Glomerular endothelial cell (primary cell): ENCODE results near the gene TVP23A. TPM values are rescaled to one million over a fixed set of nuclear protein-coding genes. Genes with fewer than 3 reads are reported as not detected.
"Not testable (repeated sequence)": the region's sequence is repeated elsewhere in the genome, so short reads cannot be mapped to it uniquely, and the experiment has no call there.

Source experiments
- DNase-seq: peaks from one replicate; pipeline ENCODE4 v3.0.0-alpha.2; 2011; ENCODE audit warnings: low read depth, low spot score; ENCODE audit errors: extremely low read depth
- total RNA-seq: library from RNA; depleted of rRNA; stranded (reverse); fragments of >200 nt; gene quantifications from 2 replicates; pipeline ENCODE4 v1.2.3, GENCODE V29; 2015

The TVP23A gene
- total RNA-seq, 1 donor from 2014 or later = not detected

DNA sequence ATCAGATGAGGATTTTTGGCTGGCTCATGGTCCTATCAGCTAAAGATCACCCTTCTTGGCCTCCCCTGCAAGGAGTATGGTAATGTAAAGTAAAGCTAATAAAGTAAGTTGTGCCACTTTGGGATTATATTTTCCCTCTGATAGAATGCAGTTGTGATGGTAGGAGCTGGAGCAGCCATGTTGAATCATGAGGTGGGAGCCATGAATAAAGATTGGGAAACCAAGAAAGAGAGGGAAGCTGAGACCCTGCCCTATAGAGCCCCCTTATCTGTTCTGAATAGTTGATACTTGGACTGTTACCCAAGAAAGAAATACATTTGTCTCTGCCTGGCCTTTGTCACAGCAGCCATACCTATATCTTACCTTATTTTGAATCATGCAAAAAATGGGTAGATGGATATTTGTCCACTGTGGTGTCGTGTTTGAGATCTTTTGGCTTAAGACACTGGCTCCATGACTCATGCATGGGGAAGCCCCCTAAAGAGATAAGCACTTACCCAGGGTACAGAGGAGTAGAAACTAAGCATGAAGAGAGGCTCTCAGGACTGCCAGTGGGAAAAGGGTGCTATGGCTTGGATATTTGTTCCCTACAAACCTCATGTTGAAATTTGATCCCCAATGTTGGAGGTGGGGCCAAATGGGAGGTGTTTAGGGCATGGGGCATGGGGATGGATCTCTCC, 17.7 kb upstream of the TVP23A start:
- no peak for DNase-seq

- DNase-seq = no peak
Observed at GRCh38 chr16:10835281-10835931, 16.8 kb upstream of the TVP23A start.

DNA sequence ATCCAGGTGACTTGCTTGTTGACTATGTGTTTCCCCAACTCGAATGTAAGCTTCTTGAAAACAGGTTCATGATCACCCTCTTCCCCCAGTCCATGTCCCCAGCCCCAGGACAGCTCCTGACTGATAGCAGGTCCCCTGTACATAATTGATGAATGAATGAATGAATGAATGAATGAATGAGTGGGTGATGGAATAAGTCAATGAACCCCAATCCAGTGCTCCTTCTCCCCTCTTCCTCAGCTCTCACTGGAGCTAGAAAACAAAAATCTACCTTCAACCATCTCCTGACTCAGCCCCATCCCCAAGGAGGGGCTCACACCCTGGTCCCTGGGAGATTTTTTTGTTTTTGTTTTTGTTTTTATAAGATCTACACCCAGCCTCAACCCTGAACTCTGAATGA, 16.2 kb upstream of the TVP23A start:
- DNase-seq = no peak

GRCh38 chr16:10834130-10834529, 15.5 kb upstream of the TVP23A start:
- no peak for DNase-seq

GRCh38 chr16:10833271-10833670, 14.7 kb upstream of the TVP23A start:
- no peak for DNase-seq

DNA sequence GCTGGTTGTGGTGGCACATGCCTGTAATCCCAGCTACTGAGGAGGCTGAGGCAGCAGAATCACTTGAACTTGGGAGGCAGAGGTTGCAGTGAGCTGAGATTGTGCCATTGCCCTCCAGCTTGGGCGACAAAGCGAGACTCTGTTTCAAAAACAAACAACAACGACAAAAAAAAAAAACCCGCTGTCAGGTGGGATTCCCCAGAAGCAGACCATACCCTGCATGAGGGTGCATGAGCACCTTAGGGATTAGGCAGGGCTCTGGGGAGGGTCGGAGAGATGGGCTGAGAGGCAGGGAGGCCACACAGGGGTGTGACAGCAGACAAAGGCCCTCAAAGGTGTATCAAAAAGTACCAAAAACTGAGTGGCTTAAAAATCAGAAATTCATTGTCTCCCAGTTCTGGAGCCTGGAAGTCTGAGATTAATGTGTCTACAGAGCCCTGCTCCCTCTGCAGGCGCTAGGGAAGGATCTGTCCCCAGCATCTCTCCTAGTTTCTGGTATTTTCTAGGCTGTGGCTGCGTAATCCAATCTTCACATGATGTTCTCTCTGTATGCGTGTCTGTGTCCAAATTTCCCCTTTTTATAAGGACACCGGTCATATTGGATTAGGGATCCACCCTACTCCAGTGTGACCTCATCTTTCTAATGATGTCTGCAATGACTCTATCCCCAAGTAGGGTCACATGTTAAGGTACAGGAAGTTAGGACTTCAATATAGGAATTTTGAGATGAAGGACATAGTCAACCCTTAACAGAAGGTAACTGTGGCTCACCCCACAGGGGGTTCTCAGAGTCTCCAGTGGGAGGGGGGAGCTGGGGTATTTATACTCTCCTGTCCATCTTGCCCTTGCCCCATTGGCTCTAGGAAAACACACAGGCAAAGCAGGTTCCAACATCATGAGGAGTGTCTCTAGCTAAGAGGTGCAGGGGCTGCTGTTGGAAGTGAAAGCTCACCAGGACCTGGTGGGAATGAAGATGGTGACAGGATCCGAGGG, 13.6 kb upstream of the TVP23A start:
- no peak for DNase-seq

- DNase-seq = not testable (repeated sequence)
Observed at GRCh38 chr16:10830240-10830639, 11.6 kb upstream of the TVP23A start.

DNA sequence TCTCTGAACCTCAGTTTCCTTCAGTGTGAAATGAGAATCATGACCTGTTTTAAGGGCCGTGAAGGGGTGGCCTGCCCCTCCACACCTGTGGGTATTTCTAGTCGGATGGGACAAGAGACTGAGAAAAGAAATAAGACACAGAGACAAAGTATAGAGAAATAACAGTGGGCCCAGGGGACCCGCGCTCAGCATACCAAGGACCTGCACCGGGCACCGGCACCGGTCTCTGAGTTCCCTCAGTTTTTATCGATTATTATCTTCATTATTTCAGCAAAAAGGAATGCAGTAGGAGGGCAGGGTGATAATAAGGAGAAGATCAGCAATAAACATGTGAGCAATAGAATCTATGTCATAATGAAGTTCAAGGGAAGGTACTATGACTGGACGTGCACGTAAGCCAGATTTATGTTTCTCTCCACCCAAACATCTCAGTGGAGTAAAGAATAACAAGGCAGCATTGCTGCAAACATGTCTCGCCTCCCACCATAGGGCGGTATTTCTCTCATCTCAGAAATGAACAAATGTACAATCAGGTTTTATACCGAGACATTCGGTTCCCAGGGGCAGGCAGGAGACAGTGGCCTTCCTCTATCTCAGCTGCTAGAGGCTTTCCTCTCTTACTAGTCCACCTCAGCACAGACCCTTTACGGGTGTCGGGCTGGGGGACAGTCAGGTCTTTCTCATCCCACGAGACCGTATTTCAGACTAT, 10.9 kb upstream of the TVP23A start:
- not testable (repeated sequence) for DNase-seq

DNA sequence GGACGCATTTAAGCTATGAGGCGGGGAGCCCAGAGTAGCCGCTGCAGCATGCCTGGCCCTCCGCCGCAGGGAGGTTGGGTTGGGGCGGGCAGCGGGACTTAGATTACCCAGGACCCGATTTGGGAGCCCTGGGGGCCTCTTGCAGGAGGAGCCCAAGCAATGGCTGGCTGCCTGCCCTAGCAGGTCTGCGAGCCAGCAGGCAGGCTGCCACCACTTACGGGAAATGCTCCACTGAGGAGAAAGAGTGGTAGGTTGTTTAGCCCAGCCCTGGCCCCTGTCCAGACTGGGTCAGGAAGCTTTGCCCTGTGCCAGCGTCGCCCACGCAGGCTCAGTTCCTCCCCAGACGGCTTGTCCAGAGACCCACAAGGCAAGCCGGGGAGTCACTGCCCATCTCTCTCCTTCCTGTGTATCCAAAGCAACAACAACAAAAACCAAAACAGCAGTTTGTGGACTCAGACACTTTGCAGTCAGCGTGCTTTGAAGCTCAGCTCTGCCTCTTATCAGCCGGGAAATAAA, 10.3 kb upstream of the TVP23A start:
- DNase-seq = peak; percentile 41

DNA sequence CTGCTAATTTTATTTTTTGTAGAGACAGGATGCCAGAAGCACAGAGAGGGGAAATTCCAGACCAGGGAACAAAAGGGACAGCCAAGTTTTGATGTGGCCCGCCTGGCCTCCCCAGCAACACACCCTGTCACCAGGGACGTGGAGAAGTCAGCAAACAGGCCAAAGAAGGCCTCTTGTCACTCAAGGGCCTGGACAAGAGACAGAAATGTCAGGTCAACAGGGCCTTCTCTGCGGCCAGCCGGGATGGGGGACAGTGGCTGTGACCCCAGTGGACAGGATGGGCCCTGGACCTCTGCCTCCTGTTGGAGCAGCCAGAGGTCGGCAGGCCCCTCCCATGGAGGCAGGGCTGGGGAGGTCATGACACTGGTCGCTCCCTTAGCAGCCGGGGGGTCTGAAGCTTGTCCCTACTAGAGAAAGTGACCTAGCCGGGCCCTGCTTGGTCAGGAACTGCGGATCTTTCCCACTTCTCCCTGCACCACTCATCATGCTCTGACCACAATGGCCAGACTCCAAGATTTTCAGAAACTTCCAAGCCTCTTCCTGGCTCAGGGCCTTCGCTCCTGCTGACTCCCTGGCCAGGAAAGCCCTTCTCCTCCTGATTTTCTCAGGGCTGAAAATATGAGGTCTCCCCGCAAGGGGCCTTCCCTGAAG, 9.2 kb upstream of the TVP23A start:
- no peak for DNase-seq

- no peak for DNase-seq
Observed at GRCh38 chr16:10824111-10824893, 5.7 kb upstream of the TVP23A start.

DNA sequence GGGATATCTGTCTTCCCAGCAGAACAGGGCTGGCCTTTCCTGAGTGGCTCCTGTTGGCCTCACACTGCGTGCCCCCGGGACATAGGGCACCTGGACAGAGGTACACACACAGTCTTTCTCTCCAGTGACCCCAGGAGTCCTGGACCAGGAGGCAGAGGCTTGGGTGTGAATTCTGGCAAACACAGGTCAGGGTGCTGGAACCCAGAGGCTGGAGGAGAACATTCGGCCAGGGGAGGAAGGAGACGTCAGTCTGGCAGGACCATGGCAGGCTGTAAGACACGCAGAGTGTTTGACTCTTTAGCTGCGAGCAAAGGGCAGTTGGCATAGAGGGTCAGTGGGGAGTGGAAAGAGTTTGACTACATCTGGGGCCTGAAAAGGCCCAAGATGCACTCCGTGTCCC, 4.1 kb upstream of the TVP23A start:
- DNase-seq = no peak

DNA sequence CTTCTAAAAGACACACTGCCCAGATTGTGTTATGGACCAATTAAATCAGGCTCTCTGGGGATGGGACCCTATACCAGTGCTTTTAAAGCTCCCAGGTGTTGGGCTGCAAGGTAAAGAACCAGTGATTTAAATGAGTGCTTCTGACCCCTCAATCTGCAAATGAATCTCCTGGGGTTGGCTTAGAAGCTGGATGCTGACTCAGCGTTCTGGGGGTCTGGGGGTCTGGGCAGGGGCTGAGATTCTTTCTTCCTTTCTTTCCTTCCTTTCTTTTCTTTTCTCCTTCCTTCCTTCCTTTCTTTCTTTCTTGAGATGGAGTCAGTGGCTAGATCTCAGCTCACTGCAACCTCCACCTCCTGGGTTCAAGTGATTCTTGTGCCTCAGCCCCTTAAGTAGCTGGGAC, 2.0 kb upstream of the TVP23A start:
- no peak for DNase-seq

GRCh38 chr16:10817514-10817913, 1.1 kb downstream of the TVP23A start:
- DNase-seq = no peak

GRCh38 chr16:10813099-10813455, 5.5 kb downstream of the TVP23A start:
- DNase-seq = no peak

DNA sequence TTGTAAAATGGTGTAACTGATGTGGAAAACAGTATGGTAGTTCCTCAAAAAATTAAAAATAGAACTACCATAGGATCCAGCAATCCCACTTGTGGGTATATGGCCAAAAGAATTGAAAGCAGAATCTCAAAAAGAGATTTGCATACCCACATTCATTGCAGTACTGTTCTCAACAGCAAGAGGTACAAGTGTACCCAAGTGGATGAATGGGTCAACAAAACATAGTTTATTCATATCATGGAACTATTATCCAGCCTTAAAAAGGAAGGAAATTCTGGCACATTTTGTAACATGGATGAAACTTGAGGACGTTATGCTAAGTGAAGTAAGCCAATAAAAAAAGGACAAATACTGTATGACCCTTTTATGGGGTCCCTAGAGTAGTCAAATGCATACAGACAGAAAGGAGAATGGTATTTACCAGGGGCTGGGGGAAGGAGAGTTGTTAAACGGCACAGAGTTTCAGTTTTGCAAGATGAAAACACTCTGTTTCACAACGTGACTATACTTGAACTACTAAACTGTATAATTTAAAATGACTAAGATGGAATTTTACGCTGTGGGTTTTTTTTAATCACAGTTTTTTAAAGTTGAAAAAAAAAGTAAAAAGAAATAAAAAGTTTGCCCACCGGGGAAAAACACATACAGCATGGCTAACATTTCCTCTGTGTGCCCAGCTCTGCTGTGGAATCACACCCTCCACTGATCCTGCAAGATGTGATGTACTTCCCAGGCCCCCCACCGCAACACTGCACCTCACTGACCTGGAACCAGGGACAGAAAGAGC, 6.1 kb downstream of the TVP23A start:
- DNase-seq = no peak

DNA sequence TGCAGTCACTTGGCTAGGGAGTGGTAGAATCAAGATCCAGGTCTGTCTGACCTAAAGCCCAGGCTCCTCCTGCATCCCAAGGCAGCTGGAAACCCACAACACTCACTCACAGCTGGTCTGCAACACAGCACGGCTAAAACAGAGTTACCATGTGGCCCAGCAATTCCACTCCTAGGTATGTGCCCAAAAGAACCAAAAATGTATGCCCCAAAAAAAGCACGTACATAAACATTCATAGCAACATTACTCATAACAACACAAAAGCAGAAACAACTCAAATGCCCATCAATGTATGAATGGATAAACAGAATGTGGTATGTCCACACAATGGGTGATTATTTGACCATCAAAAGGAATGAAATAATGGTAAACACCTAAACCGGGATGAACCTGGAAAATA, 8.9 kb downstream of the TVP23A start:
- no peak for DNase-seq

DNA sequence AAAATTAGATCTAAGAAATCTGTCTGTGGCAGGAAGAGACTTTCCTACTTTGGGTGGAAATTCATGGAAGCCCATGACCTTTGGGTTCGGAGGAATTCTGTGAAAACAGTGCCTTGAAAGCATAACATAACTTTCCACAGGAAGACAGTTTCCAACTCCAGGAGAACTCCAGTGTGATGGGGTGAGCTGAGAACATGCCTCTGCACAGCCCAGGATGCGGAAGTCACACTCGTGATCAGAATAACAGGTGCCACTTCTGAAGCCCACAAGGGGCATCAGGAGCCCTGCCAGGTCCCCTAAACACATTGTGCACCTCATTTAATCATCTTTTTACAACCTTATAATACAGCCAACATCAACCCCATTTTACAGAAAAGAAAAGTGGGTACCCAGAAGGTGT, 9.7 kb downstream of the TVP23A start:
- no peak for DNase-seq

DNA sequence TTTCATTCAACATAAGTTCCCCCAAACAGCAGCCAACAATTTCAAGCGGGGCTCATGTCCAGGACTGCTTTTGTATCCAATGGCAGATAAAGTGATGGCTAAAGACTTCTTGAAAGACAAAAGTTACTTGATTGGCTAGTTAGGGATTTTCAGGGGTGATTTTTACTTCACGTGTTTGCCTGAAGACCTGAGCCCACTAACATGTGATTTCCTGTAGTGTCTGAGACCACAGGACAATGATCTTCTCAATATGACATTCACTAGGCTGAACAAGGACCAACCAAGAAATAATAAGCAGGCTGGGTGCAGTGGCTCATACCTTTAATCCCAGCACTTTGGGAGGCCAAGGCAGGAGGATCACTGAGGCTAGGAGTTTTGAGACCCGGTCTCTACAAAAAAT, 10.4 kb downstream of the TVP23A start:
- DNase-seq = no peak
